Measurements from ENCODE around the gene EEF2. TPM values are rescaled to one million over a fixed set of nuclear protein-coding genes. Genes with fewer than 3 reads are reported as not detected.

EEF2 gene
- total and polyA plus RNA-seq, 4 donors = 244 to 1,090 (median 818) TPM

DNA sequence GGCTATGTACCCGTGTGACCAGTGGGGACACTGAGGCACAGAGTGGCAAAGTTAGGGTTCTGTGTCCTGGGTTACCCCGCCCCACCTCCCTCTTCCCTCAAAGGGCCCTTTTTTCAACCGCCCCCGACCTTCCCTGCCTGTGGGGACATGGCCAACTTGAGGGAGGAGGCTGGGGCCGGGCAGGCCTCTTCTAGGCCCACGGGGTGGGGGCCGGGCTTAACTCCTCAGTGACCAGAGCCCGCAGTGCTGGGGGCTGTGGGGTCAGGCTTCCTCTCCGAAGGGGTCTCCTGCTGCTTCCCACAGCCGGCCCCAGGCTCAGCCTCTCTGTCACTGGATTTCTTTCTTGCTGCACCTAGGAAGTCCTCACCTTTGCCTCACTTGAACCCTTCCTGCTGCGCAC lies 46.2 kb upstream of the EEF2 start:
- Histone ChIP-seq H3K4me3 (ENCODE audit: low read depth in 1 of 3, low read length in 3 of 3) (no peak overlapping the region), H3K27ac (ENCODE audit: low read depth in 1 of 2, low read length in 2 of 2) (no peak overlapping the region), H3K36me3 (ENCODE audit: control insufficient read depth in 4 of 4, insufficient read depth in 3 of 4, low read depth in 1 of 4, low read length in 3 of 4) (peaks cover 3 to 41% (median 19%) of the 10 kb centered on the region in 4 donors), H3K9me3 (ENCODE audit: control insufficient read depth in 4 of 4, low read length in 3 of 4) (no peaks in the 10 kb centered on the region), H3K27me3 (ENCODE audit: control insufficient read depth in 4 of 4, insufficient read depth in 4 of 4, low read length in 3 of 4) (no peaks in the 10 kb centered on the region), H3K4me1 (ENCODE audit: control insufficient read depth in 4 of 4, insufficient read depth in 4 of 4, low read length in 3 of 4) (peaks cover 0 to 4% (median 0%) of the 10 kb centered on the region in 4 donors), H3K9ac (ENCODE audit: low read depth in 1 of 2, low read length in 2 of 2) (no peak overlapping the region)
- TF ChIP-seq HNF4A (conservative IDR thresholded peaks at IDR 0.05) (no peak), TAF1 (conservative IDR thresholded peaks at IDR 0.05) (no peak), GABPA (IDR thresholded peaks at IDR 0.05 in 1 of 2, conservative IDR thresholded peaks at IDR 0.05 in 1 of 2) (no peak), EGR1 (IDR thresholded peaks at IDR 0.05; ENCODE audit: low read depth in 2 of 2) (no peak), ZBTB33 (IDR thresholded peaks at IDR 0.05) (no peak), RXRA (IDR thresholded peaks at IDR 0.05) (no peak), SP1 (IDR thresholded peaks at IDR 0.05) (no peak), MAX (IDR thresholded peaks at IDR 0.05) (no peak), RAD21 (IDR thresholded peaks at IDR 0.05) (no peak), REST (IDR thresholded peaks at IDR 0.05) (no peak), JUND (IDR thresholded peaks at IDR 0.05) (no peak)
- no peak for DNase-seq (ENCODE audit: low spot score)
- 89% methylated on average over 11 of the region's 11 CpGs for WGBS

- peaks cover 0 to 4% (median 0%) of the 10 kb centered on the region in 4 donors for H3K4me1 ChIP-seq (ENCODE audit: control insufficient read depth in 4 of 4, insufficient read depth in 4 of 4, low read length in 3 of 4)
- DNase-seq (ENCODE audit: low spot score) = no peak
Observed at GRCh38 chr19:4030981-4031380, 45.7 kb upstream of the EEF2 start.

More at GRCh38 chr19:4030981-4031380, 45.7 kb upstream of the EEF2 start:
- Histone ChIP-seq H3K9ac (ENCODE audit: low read depth in 1 of 2, low read length in 2 of 2) (no peak overlapping the region), H3K9me3 (ENCODE audit: control insufficient read depth in 4 of 4, low read length in 3 of 4) (no peaks in the 10 kb centered on the region), H3K27ac (ENCODE audit: low read depth in 1 of 2, low read length in 2 of 2) (no peak overlapping the region), H3K4me3 (ENCODE audit: low read depth in 1 of 3, low read length in 3 of 3) (no peak overlapping the region), H3K27me3 (ENCODE audit: control insufficient read depth in 4 of 4, insufficient read depth in 4 of 4, low read length in 3 of 4) (no peaks in the 10 kb centered on the region), H3K36me3 (ENCODE audit: control insufficient read depth in 4 of 4, insufficient read depth in 3 of 4, low read depth in 1 of 4, low read length in 3 of 4) (peaks cover 5 to 38% (median 17%) of the 10 kb centered on the region in 4 donors)
- TF ChIP-seq NR2F2 (IDR thresholded peaks at IDR 0.05) = no peak
- TF ChIP-seq TAF1 (conservative IDR thresholded peaks at IDR 0.05) = no peak
- TF ChIP-seq GABPA (IDR thresholded peaks at IDR 0.05 in 1 of 2, conservative IDR thresholded peaks at IDR 0.05 in 1 of 2) = no peak
- TF ChIP-seq HNF4A (conservative IDR thresholded peaks at IDR 0.05) = no peak
- TF ChIP-seq, protein P1, sequence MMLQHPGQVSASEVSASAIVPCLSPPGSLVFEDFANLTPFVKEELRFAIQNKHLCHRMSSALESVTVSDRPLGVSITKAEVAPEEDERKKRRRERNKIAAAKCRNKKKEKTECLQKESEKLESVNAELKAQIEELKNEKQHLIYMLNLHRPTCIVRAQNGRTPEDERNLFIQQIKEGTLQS (IDR thresholded peaks at IDR 0.05) = no peak
- no peak for TF ChIP-seq FOXA1 (IDR thresholded peaks at IDR 0.05)
- TF ChIP-seq ZBTB33 (IDR thresholded peaks at IDR 0.05) = no peak
- no peak for TF ChIP-seq REST (IDR thresholded peaks at IDR 0.05)
- TF ChIP-seq SP1 (IDR thresholded peaks at IDR 0.05) = no peak
- TF ChIP-seq CTCF (IDR thresholded peaks at IDR 0.05; ENCODE audit: low read depth, low read length, missing input control) = no peak
- no peak for TF ChIP-seq HNF4G (IDR thresholded peaks at IDR 0.05)
- TF ChIP-seq YY1 (IDR thresholded peaks at IDR 0.05) = no peak
- no peak for TF ChIP-seq MAX (IDR thresholded peaks at IDR 0.05)
- WGBS = 82% methylated on average over 9 of the region's 9 CpGs
